Activated T-cell treated with anti-CD3 and anti-CD28 coated beads, Interleukin-2, amount 50 U/mL, for 24 hours (primary cell): Measurements from ENCODE around the gene HIVEP3.

ENCODE experiments used
- DNase-seq: peaks from one replicate; pipeline ENCODE4 v3.0.0-alpha.2; 2020
- H3K27ac Mint-ChIP-seq: 2 replicates; pipeline ENCODE4 v1.8.0; 2020; ENCODE audit warnings: mild to moderate bottlenecking, mixed read lengths
- H3K27me3 Mint-ChIP-seq: 2 replicates; pipeline ENCODE4 v1.8.0; 2020; ENCODE audit warnings: mixed read lengths
- H3K36me3 Mint-ChIP-seq: 2 replicates; pipeline ENCODE4 v1.8.0; 2020; ENCODE audit warnings: low read depth, mixed read lengths
- H3K4me1 Mint-ChIP-seq: 2 replicates; pipeline ENCODE4 v1.8.0; 2020; ENCODE audit warnings: low read depth, mixed read lengths
- H3K4me3 Mint-ChIP-seq: 2 replicates; pipeline ENCODE4 v1.8.0; 2020; ENCODE audit warnings: mild to moderate bottlenecking, moderate library complexity, mixed read lengths
- H3K9me3 Mint-ChIP-seq: 2 replicates; pipeline ENCODE4 v1.8.0; 2020; ENCODE audit warnings: mixed read lengths

The HIVEP3 gene

GRCh38 chr1:41485605-41486004 is 433.1 kb downstream of the HIVEP3 start:
- Mint-ChIP-seq H3K27ac (no peak overlapping the region), H3K4me1 (peaks cover 14% of the 10 kb centered on the region), H3K4me3 (no peak overlapping the region), H3K36me3 (no peaks in the 10 kb centered on the region), H3K9me3 (no peaks in the 10 kb centered on the region), H3K27me3 (peaks cover 29% of the 10 kb centered on the region)
- no peak for DNase-seq

- no peak for DNase-seq
- no peaks in the 10 kb centered on the region for H3K9me3 Mint-ChIP-seq
- no peak within 1 kb of the TSS for H3K27ac Mint-ChIP-seq
- H3K36me3 Mint-ChIP-seq: no peaks in the 10 kb centered on the region
- peaks cover 14% of the 10 kb centered on the region for H3K4me1 Mint-ChIP-seq
- no peak within 1 kb of the TSS for H3K4me3 Mint-ChIP-seq
- H3K27me3 Mint-ChIP-seq: peaks cover 31% of the 10 kb centered on the region
Observed at GRCh38 chr1:41484402-41485241, 434.1 kb downstream of the HIVEP3 start, which contains the start of gene EDN2. TSS of gene EDN2 (minus strand) at chr1:41484683. CDS start at chr1:41484601, 82 bp downstream.

GRCh38 chr1:41483960-41484401 is 434.7 kb downstream of the HIVEP3 start:
- Mint-ChIP-seq H3K9me3 (no peaks in the 10 kb centered on the region), H3K27ac (no peak overlapping the region), H3K4me3 (no peak overlapping the region), H3K27me3 (peaks cover 31% of the 10 kb centered on the region), H3K4me1 (peaks cover 14% of the 10 kb centered on the region), H3K36me3 (no peaks in the 10 kb centered on the region)
- DNase-seq: no peak

- DNase-seq: no peak
- no peaks in the 10 kb centered on the region for H3K9me3 Mint-ChIP-seq
- H3K4me1 Mint-ChIP-seq: peaks cover 14% of the 10 kb centered on the region
- H3K27me3 Mint-ChIP-seq: peaks cover 31% of the 10 kb centered on the region
- H3K4me3 Mint-ChIP-seq: no peak overlapping the region
- no peaks in the 10 kb centered on the region for H3K36me3 Mint-ChIP-seq
- H3K27ac Mint-ChIP-seq: no peak overlapping the region
Observed at GRCh38 chr1:41483001-41483850, 435.5 kb downstream of the HIVEP3 start.

- Mint-ChIP-seq H3K9me3 (no peaks in the 10 kb centered on the region), H3K4me1 (peaks cover 10% of the 10 kb centered on the region), H3K36me3 (no peaks in the 10 kb centered on the region), H3K27ac (no peak overlapping the region), H3K27me3 (peaks cover 21% of the 10 kb centered on the region), H3K4me3 (no peak overlapping the region)
- DNase-seq: no peak
Observed at GRCh38 chr1:41482001-41482765, 436.5 kb downstream of the HIVEP3 start.

GRCh38 chr1:41481109-41481775 is 437.5 kb downstream of the HIVEP3 start:
- Mint-ChIP-seq H3K27ac (no peak overlapping the region), H3K36me3 (no peaks in the 10 kb centered on the region), H3K27me3 (peaks cover 14% of the 10 kb centered on the region), H3K9me3 (no peaks in the 10 kb centered on the region), H3K4me3 (no peak overlapping the region), H3K4me1 (peaks cover 4% of the 10 kb centered on the region)
- DNase-seq: no peak

GRCh38 chr1:41480204-41481108 is 438.3 kb downstream of the HIVEP3 start:
- Mint-ChIP-seq H3K4me1 (no peaks in the 10 kb centered on the region), H3K9me3 (no peaks in the 10 kb centered on the region), H3K4me3 (no peak overlapping the region), H3K27ac (no peak overlapping the region), H3K27me3 (peaks cover 7% of the 10 kb centered on the region), H3K36me3 (no peaks in the 10 kb centered on the region)
- no peak for DNase-seq

- Mint-ChIP-seq H3K4me1 (no peaks in the 10 kb centered on the region), H3K27ac (no peak overlapping the region), H3K36me3 (no peaks in the 10 kb centered on the region), H3K27me3 (peaks cover 7% of the 10 kb centered on the region), H3K4me3 (no peak overlapping the region), H3K9me3 (no peaks in the 10 kb centered on the region)
- no peak for DNase-seq
Observed at GRCh38 chr1:41479808-41480160, 438.9 kb downstream of the HIVEP3 start.

- Mint-ChIP-seq H3K4me1 (no peaks in the 10 kb centered on the region), H3K36me3 (no peaks in the 10 kb centered on the region), H3K27me3 (peaks cover 7% of the 10 kb centered on the region), H3K9me3 (no peaks in the 10 kb centered on the region), H3K4me3 (no peak overlapping the region), H3K27ac (no peak overlapping the region)
- no peak for DNase-seq
Observed at GRCh38 chr1:41479000-41479807, 439.5 kb downstream of the HIVEP3 start.

GRCh38 chr1:41478118-41478748 is 440.5 kb downstream of the HIVEP3 start:
- no peaks in the 10 kb centered on the region for H3K4me1 Mint-ChIP-seq
- H3K27me3 Mint-ChIP-seq: peaks cover 2% of the 10 kb centered on the region
- H3K9me3 Mint-ChIP-seq: no peaks in the 10 kb centered on the region
- no peak overlapping the region for H3K4me3 Mint-ChIP-seq
- no peaks in the 10 kb centered on the region for H3K36me3 Mint-ChIP-seq
- no peak overlapping the region for H3K27ac Mint-ChIP-seq
- no peak for DNase-seq

- Mint-ChIP-seq H3K4me1 (no peaks in the 10 kb centered on the region), H3K9me3 (no peaks in the 10 kb centered on the region), H3K27me3 (peaks cover 2% of the 10 kb centered on the region), H3K36me3 (no peaks in the 10 kb centered on the region), H3K4me3 (no peak overlapping the region), H3K27ac (no peak overlapping the region)
- DNase-seq: no peak
Observed at GRCh38 chr1:41476807-41477361, 441.8 kb downstream of the HIVEP3 start.
